Heart left ventricle (tissue), 16 donors: ENCODE results near the gene CNGA3. TPM values are rescaled to one million over a fixed set of nuclear protein-coding genes. Genes with fewer than 3 reads are reported as not detected.

ENCODE experiments used
- ATAC-seq, 4 donors: fragments of 200-7000 bp; cut with Tn5 transposase; one replicate each; pipeline ENCODE4 v1.9.1; 2020 to 2022; ENCODE audit warnings: moderate library complexity in 4 of 4, mild to moderate bottlenecking in 3 of 4, moderate number of reproducible peaks in 1 of 4
- DNase-seq, 5 donors: peaks; one replicate each; pipeline ENCODE4 v3.0.0-alpha.2; 2020
- H3K27ac ChIP-seq, 12 donors: fragments of 200-600 bp; sonication (generic) in 4 of 12; one replicate each; pipeline versions ENCODE4 v1.5.0 to v1.8.0; 2016 to 2022; ENCODE audit warnings: mild to moderate bottlenecking in 2 of 12
- H3K27me3 ChIP-seq, 9 donors: fragments of 200-600 bp; sonication (generic) in 2 of 9; one replicate each; pipeline versions ENCODE4 v1.5.1 to v1.8.0; 2016 to 2022; ENCODE audit warnings: mild to moderate bottlenecking in 3 of 9
- H3K36me3 ChIP-seq, 9 donors: fragments of 200-600 bp; sonication (generic) in 2 of 9; one replicate each; pipeline versions ENCODE4 v1.5.0 to v1.8.0; 2018 to 2022; ENCODE audit warnings: mild to moderate bottlenecking in 2 of 9
- H3K4me1 ChIP-seq, 12 donors: fragments of 200-600 bp; sonication (generic) in 4 of 12; one replicate each; pipeline versions ENCODE4 v1.5.0 to v1.8.0; 2016 to 2022; ENCODE audit warnings: mild to moderate bottlenecking in 3 of 12
- H3K4me3 ChIP-seq, 12 donors: fragments of 200-600 bp; sonication (generic) in 4 of 12; one replicate each; pipeline versions ENCODE4 v1.5.0 to v1.8.0; 2017 to 2022; ENCODE audit warnings: mild to moderate bottlenecking in 9 of 12, moderate library complexity in 4 of 12
- H3K9me3 ChIP-seq, 12 donors: fragments of 200-600 bp; sonication (generic) in 4 of 12; one replicate each; pipeline versions ENCODE4 v1.5.0 to v1.8.0; 2016 to 2022; ENCODE audit warnings: mild to moderate bottlenecking in 1 of 12
- POLR2A ChIP-seq, 2 donors: fragments of 450-650 bp; IDR thresholded peaks; one replicate each; pipeline ENCODE4 v1.6.1; 2017; ENCODE audit warnings: antibody characterized with exemption in 2 of 2, mild to moderate bottlenecking in 2 of 2, moderate library complexity in 2 of 2
- WGBS, 4 donors: extraction: QIAGEN DNeasy Blood & Tissue Kit in 2 of 4; methylation state at CpG; one replicate each; pipeline versions ENCODE4 v1.1.5 to v1.1.7; 2013 to 2018; 5-methylcytosine and 5-hydroxymethylcytosine counted together
- intact Hi-C, 10 donors: fragments of 100-400 bp; cut with DNase I; formaldehyde crosslinking; loops; one replicate each; pipeline versions ENCODE4 v1.11.1 to v1.14.2; 2022
- polyA plus RNA-seq, 2 donors: library from polyadenylated mRNA; stranded (reverse); fragments of 200-250 nt; gene quantifications; one replicate each; pipeline ENCODE4 v1.2.3, GENCODE V29; 2013
- total RNA-seq, 9 donors: library from RNA; depleted of rRNA in 2 of 9; stranded (reverse); fragments of >200 nt in 2 of 9; fragmentation: NEBNext Ultra II Directional in 3 of 9; extraction: Animal tissue kit (Norgen Biotek cat#: 25700) in 3 of 9; gene quantifications; one replicate each; pipeline versions ENCODE4 v1.1.0 to v1.2.4, GENCODE V29; 2016 to 2023
- TF ChIP-seq, protein P1 (sequence below), 12 donors: fragments of 200-600 bp; sonication (generic) in 4 of 12; IDR thresholded peaks; one replicate each; pipeline versions ENCODE4 v1.5.0 to v1.8.0; 2018 to 2022; ENCODE audit warnings: antibody characterized with exemption in 12 of 12, mild to moderate bottlenecking in 5 of 12
- donor health status: ischemic (EF 13 %, LVEDD 7.1; RV severe dilation, severe dysfunction).
- donor health status: healthy with polysubstance abuse.
- donor health status: DM: no; HTN: yes; CAD: no.
- donor health status: DM: no; HTN: no; CAD: no.
- donor health status: ischemic (EF 25% LVEDD 6.9; RV normal size, moderate dysfunction).
- donor health status: ischemic (EF 25% LVEDD 5.7; RV mildly dilated, moderate dysfunction).
- donor health status: healthy.
- donor health status: DM: yes; HTN: yes; CAD: no.
- donor health status: ischemic (EF 35%, LVEDD 5.7; RV mildly dilated, moderate dysfunction).
- donor health status: nonischemic (EF 11% LVEDD 7.7; RV severe dilation, severe dysfunction).
- donor health status: DM: yes; HTN: yes; CAD: no.
- donor health status: PGD.
- donor health status: ischemic (EF 29% LVEDD 5.4; RV normal size, mild dysfunction).
- donor health status: nonischemic (EF 23%, LVEDD 6.1; RV moderate dilation, normal function).

Gene CNGA3
- total and polyA plus RNA-seq, 11 donors: 0.43 TPM; not detected in 10

DNA sequence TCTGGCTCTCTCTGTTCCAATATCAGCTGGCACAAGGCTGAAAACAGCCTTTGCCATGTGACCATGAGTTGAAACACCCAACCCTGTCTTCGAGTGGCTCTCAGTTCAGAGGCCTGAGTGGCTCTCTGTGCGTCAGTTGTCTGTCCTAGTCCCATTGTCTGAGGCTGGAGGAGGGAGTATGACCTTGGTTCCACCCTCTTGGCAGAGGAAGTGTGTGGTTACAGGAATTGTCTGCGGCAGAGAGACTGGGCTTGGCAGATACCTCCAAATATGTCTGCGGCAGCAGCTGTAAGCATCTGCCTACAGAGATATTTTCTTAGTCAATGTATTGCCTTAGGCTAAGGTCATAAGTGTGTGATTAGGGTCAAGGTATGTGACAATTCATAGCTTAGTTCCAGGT is 32.6 kb downstream of the CNGA3 start:
- Histone ChIP-seq H3K36me3 (no peaks in the 10 kb centered on the region), H3K27me3 (peaks cover 0 to 7% (median 0%) of the 10 kb centered on the region in 9 donors), H3K9me3 (no peaks in the 10 kb centered on the region), H3K4me3 (no peak overlapping the region), H3K27ac (peak overlapping the region in 5 of 12 donors; percentile 5 to 52 (median 47)), H3K4me1 (peaks cover 0 to 18% (median 12%) of the 10 kb centered on the region in 12 donors)
- peak in 4 of 5 donors; percentile 61 to 87 (median 72) for DNase-seq
- 7 to 19% (median 12%) methylated on average over 4 of the region's 4 CpGs for WGBS, 4 donors
- TF ChIP-seq, protein P1, sequence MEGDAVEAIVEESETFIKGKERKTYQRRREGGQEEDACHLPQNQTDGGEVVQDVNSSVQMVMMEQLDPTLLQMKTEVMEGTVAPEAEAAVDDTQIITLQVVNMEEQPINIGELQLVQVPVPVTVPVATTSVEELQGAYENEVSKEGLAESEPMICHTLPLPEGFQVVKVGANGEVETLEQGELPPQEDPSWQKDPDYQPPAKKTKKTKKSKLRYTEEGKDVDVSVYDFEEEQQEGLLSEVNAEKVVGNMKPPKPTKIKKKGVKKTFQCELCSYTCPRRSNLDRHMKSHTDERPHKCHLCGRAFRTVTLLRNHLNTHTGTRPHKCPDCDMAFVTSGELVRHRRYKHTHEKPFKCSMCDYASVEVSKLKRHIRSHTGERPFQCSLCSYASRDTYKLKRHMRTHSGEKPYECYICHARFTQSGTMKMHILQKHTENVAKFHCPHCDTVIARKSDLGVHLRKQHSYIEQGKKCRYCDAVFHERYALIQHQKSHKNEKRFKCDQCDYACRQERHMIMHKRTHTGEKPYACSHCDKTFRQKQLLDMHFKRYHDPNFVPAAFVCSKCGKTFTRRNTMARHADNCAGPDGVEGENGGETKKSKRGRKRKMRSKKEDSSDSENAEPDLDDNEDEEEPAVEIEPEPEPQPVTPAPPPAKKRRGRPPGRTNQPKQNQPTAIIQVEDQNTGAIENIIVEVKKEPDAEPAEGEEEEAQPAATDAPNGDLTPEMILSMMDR (IDR thresholded peaks at IDR 0.05): no peak
- no peak for TF ChIP-seq POLR2A (IDR thresholded peaks at IDR 0.05)
- intact Hi-C loops: no loop called here
- ATAC-seq: peak; percentile 91 to 99 (median 98)

GRCh38 chr2:98379311-98380202 is 33.3 kb downstream of the CNGA3 start:
- Histone ChIP-seq H3K4me1 (peaks cover 0 to 18% (median 12%) of the 10 kb centered on the region in 12 donors), H3K4me3 (no peak overlapping the region), H3K9me3 (no peaks in the 10 kb centered on the region), H3K27me3 (peaks cover 0 to 7% (median 0%) of the 10 kb centered on the region in 9 donors), H3K36me3 (no peaks in the 10 kb centered on the region), H3K27ac (peak overlapping the region in 6 of 12 donors; percentile 5 to 52 (median 31))
- intact Hi-C loops: loop anchor here in 8 of 10 donors (5.0 to 10.0 kb wide), 3 partner anchors 385 to 677 kb away; partner anchors contain the start of gene TMEM131 (in 2 of the 8)
- DNase-seq (no peak), ATAC-seq (peak in 3 of 4 donors; percentile 3 to 14 (median 6))
- TF ChIP-seq, protein P1 (IDR thresholded peaks at IDR 0.05): no peak
- TF ChIP-seq POLR2A (IDR thresholded peaks at IDR 0.05): no peak
- WGBS, 4 donors: 75 to 77% (median 75%) methylated on average over 14 of the region's 14 CpGs

DNA sequence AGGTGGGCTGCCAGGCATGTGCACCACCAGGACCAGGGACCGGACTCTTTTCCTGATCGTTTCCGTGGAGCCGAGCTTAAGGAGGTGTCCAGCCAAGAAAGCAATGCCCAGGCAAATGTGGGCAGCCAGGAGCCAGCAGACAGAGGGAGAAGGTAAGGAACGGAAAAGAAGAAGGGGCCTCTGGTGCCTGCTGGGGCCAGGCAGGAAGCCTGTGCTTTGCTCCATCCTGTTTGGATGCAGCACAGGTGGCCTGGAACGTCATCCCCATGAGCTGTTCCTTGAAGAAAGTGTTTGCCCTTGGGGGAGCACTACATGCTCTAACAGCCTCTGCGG is 33.9 kb downstream of the CNGA3 start:
- ATAC-seq: no peak
- no peak for DNase-seq
- Histone ChIP-seq H3K36me3 (no peaks in the 10 kb centered on the region), H3K4me1 (peaks cover 0 to 18% (median 12%) of the 10 kb centered on the region in 12 donors), H3K9me3 (no peaks in the 10 kb centered on the region), H3K27ac (no peak overlapping the region), H3K27me3 (peaks cover 0 to 2% (median 0%) of the 10 kb centered on the region in 9 donors), H3K4me3 (no peak overlapping the region)
- TF ChIP-seq POLR2A (IDR thresholded peaks at IDR 0.05): no peak
- TF ChIP-seq, protein P1 (IDR thresholded peaks at IDR 0.05): no peak
- intact Hi-C loops: loop anchor here in 8 of 10 donors (5.0 to 10.0 kb wide), 3 partner anchors 385 to 678 kb away; partner anchors contain the start of gene TMEM131 (in 2 of the 8)
- 82 to 95% (median 84%) methylated on average over 7 of the region's 7 CpGs for WGBS, 4 donors

DNA sequence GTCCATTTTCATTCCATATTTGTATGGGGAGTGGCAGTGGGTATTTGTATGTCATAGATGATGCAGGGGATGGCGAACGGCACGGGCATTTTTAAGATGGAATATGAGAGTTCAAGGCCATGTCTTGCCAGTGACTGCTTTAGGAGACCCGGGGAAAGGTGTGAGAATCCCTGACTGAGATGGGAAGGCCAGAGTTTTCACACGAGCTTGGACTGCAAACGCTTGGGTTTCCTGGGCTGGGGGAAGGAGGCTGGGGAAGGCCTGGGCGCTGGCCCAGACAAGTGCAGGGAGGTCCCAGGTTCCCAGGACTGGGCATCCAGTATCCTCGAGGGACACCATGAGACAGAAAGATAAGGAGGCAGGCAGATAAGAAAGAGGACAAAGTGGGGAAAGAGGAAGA is 35.2 kb downstream of the CNGA3 start:
- WGBS, 4 donors: 67 to 73% (median 70%) methylated on average over 8 of the region's 8 CpGs
- no peaks in the 10 kb centered on the region for H3K27me3 ChIP-seq
- TF ChIP-seq, protein P1 (IDR thresholded peaks at IDR 0.05): no peak
- TF ChIP-seq POLR2A (IDR thresholded peaks at IDR 0.05): no peak
- ATAC-seq: no peak
- H3K9me3 ChIP-seq: no peaks in the 10 kb centered on the region
- intact Hi-C loops: loop anchor here in 8 of 10 donors (5.0 to 10.0 kb wide), 3 partner anchors 387 to 679 kb away; partner anchors contain the start of gene TMEM131 (in 2 of the 8)
- peaks cover 0 to 18% (median 12%) of the 10 kb centered on the region in 12 donors for H3K4me1 ChIP-seq
- H3K36me3 ChIP-seq: no peaks in the 10 kb centered on the region
- H3K27ac ChIP-seq: no peak overlapping the region
- H3K4me3 ChIP-seq: no peak overlapping the region
- DNase-seq: no peak
